ENCODE measurements around the gene PTTG1IP.

PTTG1IP gene

DNA sequence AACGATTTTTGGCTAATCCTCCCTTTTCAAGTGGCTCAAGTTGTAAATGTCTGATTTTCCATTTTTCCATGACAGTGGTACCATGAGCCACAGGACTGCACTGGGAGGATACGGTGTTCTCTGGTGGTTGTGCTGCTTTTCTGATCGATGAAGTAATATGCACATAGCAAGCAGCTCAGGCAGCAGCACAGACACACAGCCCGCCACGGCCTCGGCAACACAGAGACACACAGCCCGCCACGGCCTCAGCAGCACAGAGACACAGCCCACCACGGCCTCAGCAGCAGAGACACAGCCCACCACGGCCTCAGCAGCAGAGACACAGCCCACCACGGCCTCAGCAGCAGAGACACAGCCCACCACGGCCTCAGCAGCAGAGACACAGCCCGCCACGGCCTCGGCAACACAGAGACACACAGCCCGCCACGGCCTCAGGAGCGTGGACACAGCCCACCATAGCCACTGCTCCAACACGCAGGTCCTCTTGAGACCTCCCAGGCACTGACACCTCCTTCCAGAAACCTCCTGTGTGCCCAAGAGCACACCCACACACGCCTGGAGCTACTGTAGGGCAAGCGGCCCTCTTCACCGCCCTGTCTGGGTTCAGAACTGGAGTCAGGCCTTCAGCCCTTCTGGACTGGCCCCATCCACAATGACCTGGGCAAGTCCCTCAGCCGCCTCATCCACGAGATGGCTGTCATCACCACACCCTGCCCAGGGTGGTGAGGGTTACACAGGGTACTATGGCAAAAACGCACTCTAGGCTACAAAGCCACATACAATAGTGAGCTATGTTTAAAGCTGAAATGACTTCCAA, 10.4 kb downstream of the PTTG1IP start:
- DNase-seq (ENCODE audit: low spot score): no peak

- DNase-seq (ENCODE audit: low spot score): no peak
Observed at GRCh38 chr21:44858791-44859190, 14.7 kb downstream of the PTTG1IP start.

DNA sequence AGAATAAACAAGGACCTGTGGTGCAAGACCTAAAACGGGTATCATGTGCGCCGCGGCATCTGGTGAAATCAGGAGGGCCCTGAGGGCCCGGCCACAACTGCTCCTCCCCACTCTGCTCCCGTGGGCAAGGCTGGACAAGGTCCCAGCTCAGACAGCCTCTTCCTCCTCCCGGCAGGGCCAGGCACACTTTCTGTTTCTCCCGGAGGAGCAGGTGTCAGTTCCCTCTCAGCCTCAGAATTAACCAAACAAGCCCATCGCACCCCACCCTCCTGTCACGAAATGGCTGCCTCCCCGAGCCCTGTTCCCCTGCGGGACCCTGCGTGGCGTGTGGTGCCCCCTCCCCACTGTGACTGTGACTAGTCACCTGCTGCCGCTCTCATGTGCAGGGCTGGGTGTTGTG, 15.2 kb downstream of the PTTG1IP start:
- DNase-seq (ENCODE audit: low spot score): no peak

DNA sequence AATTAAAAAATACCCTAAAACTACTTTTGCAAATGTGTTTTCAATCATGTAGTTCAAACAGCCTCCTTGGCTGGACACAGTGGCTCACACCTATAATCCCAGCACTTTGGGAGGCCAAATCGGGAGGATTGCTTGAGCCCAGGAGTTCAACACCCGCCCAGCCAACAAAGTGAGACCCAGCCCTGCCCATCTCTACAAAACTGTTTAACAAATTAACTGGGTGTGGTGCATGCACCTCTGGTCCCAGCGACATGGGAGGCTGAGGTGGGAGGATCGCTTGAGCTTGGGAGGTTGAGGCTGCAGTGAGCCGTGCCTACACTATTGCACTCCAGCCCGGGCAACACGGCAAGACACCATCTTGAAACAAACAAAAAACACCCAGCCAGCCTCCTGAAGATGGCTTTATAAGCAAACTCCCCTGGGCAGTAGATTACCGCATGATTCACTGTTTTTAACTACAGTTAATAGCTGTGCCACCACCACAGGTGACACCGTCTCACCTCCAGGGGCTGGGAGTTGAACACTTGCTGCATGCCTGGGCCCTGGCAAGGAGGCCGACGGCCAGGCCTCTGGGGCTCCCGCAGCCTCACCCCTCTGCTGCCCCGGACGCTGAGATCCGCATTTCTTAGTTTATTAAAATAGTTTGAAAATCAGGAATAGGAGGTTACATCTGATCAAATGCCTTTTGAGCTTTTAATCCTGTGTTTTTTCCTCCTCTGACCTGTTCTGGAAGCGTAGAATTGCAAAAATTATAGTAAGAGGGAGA, 16.2 kb downstream of the PTTG1IP start:
- no peak for DNase-seq (ENCODE audit: low spot score)

DNA sequence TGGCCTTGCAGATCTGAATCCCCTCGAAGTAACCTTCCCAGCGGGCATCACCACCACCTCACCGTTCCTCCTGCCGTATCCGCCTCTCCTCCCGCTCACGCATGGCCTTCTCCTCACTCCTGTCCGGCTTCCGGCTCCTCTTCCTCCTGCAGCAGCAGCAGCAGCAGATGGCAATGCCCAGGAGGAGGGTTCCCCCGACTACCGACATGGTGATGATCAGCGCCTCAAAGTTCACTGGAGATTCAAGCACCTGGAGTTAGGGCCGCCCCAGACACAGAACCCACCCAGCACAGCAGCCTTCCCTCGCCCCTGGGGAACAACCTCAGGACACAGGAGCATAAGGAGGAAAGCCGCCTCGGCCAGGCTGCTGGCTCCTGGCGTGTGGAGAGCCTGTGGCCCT, 17.4 kb downstream of the PTTG1IP start:
- no peak for DNase-seq (ENCODE audit: low spot score)

- no peak for DNase-seq (ENCODE audit: low spot score)
Observed at GRCh38 chr21:44855572-44855971, 17.9 kb downstream of the PTTG1IP start.

DNA sequence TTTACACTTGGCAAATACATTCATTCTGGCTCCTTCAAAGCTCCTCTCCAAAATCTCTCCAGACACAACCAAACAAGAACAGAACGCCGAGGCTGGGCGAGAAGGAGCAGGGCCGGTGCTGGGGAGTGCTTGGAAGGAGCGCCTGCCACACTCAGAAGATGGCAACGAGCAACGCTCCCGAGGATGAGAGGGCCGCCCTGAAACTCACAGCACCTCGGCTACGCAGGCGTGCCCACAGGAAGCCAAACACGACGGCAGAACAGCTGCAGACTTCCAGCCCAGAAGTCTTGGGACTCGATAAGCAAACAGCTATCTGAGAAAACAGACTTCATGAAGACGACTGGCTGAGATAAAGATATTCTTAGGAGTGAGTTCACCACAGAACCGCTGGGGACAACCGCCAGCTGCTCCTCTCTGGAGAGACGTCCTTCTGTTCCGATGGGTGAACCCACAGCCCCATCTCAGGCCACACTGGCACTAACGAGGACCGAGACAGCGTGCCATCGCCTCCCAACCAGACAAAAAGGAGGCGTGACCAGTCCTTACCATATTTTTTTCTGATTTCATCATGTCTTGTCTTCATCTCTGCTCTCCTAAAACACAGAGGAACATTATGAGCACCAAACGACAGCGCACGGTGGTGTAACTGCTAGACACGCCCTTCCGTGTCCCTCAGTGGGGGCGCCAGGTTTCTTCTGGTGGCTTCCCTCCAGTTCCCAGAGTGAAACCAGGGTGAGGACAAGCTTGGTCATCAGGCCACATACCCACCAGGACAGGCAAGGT, 18.6 kb downstream of the PTTG1IP start:
- no peak for DNase-seq (ENCODE audit: low spot score)

GRCh38 chr21:44854391-44854663, 19.2 kb downstream of the PTTG1IP start:
- DNase-seq (ENCODE audit: low spot score): no peak

GRCh38 chr21:44853601-44854390, 19.7 kb downstream of the PTTG1IP start:
- no peak for DNase-seq (ENCODE audit: low spot score)

DNA sequence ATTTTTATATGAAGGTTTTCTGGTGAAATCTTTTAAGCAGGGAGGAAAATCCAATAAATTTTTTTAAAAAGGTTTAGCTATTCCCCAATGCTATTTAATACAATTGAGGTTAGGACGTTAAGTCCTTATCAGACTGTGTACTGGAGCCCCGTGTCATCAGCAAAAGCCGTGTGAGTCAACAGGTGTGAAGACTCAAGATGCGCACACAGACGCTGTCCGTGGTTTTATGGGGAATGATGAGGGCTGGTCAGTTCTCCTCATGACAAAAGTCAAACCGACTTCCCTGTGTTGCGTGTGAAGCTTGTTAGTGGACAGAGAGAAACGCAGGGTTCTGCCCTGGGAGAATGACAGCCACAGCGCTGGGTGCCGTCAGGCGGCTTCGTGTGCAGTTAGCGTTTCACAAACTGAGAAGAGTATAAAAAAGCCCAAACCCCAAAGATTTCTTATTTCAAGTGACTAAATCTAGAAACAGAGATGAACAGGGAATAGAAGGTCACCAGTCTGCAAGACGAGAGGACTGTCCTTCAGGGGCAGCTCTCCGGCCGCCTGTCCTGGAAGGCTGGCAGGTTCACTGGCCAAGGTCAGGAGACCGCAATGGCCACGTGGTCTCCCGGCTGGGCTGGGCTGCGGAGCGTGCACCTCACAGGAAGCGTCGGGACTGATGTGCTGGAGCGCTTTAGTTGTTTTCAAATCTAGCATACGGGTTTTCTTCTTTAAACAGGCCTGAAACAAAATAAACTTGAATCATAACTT, 22.4 kb downstream of the PTTG1IP start:
- no peak for DNase-seq (ENCODE audit: low spot score)

DNA sequence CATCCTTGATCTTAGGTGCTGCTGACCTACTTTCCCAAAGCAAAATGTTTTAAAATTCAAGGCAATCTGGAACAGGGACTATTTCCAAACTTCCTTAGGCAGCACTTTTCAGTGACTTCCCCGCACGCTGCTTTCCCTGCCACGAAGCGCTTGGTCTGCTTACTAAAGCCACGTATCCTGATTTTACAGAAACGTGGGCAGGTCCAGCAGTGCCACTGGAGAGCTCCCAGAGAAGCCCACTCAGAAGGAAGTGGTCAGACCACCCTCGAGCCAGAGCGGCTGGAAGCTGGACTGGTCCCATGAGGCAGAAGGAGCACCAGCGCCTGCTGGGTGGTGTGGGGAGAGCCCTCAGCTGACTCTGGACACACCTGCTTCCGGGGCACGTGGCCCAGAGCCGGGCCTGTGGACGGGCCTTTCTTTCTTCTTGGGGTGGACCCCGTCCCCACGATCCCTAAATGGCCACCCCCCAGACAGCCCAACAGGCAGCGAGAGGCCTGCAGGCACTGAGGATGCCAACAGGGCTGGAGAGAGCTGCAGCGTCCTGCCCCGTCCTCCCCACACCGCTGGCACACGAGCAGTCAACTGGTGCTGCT, 23.2 kb downstream of the PTTG1IP start:
- no peak for DNase-seq (ENCODE audit: low spot score)

DNA sequence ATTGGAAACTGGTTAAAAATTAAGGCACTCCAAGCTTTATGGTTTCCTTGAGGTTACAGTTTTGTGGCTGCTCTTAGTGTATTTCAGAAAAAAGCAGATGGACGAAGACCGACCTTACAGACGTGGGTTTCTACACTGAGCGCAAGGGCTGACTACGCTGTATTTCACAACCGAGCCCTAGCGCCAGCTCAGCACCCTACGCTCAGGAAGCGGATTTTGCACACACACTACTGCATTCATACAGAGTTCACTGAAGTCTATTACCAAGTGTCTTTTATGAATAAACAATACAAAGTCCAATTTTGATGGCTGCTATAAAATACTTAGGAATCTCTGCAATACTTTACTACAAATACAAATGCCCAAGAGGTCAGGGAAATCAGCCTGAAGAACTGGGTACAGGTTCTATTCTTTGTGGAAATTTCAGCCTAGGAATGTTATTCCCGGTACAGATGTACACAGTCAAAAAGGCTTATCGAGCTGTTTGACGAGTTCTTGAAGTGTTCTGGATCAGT, 23.8 kb downstream of the PTTG1IP start:
- DNase-seq (ENCODE audit: low spot score): no peak

GRCh38 chr21:44848821-44849521, 24.5 kb downstream of the PTTG1IP start:
- no peak for DNase-seq (ENCODE audit: low spot score)

DNA sequence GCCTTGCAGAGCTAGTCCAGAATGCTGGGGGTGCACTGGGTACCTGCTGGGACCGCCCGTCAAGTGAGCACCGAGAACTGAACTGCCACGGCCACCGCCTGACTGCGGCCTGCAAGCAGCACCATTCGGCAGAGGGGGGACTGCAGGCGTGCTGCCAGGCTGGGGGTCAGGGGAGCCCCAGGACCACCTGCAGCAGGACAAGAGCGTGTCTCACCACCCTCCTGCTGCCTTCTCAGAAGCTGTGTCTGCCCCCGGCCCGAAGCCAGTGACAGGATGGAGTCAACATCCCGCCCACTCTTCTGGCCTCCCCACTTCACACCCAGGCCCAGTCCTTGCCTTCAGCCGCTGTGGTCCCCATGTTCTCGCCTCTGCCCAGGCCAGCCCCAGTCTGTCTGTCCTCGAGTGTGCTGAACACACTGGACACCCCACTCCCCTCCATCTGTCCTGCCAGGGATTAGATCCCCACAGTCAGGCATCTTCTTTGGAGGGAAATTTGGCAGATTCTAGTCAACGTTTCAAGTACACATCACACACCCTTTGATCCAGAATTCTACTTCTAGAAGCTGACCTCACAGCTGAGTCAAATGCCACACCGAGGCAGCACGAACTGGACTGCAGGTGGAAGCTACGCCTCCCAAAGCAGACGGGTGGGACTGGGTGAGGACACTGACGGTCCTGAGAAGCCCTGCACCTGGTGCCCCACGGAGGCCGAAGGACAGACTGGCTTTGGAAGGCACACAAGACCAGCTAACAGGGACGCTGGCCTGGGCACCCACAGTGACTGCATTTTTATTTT, 26.0 kb downstream of the PTTG1IP start:
- DNase-seq (ENCODE audit: low spot score): no peak

- DNase-seq (ENCODE audit: low spot score): peak; percentile 68
Observed at GRCh38 chr21:44846485-44847260, 26.8 kb downstream of the PTTG1IP start.

GRCh38 chr21:44846224-44846484, 27.3 kb downstream of the PTTG1IP start:
- DNase-seq (ENCODE audit: low spot score): no peak

GRCh38 chr21:44845418-44846223, 27.9 kb downstream of the PTTG1IP start:
- peak; percentile 89 for DNase-seq (ENCODE audit: low spot score)

- DNase-seq (ENCODE audit: low spot score): no peak
Observed at GRCh38 chr21:44844256-44844655, 29.2 kb downstream of the PTTG1IP start.

Measured in SW480 (cell line).